NCI-H2196 (cell line): Measurements from ENCODE around the gene APPL2.

ENCODE experiments used
- DNase-seq: peaks from one replicate; lab custom pipeline; 2025; ENCODE audit not compliant: unreplicated experiment; lab: John Stamatoyannopoulos, UW

The APPL2 gene

GRCh38 chr12:105235732-105236476 is at the start of gene APPL2:
Gene APPL2 (minus strand): TSS chr12:105236174. CDS start chr12:105236012, 162 bp downstream.
- DNase-seq: peak; percentile 86

- no peak for DNase-seq
Observed at GRCh38 chr12:105285378-105285777, 49.4 kb upstream of the APPL2 start.

GRCh38 chr12:105281694-105282049 is 45.7 kb upstream of the APPL2 start:
- no peak for DNase-seq

GRCh38 chr12:105280966-105281693 is 45.2 kb upstream of the APPL2 start:
- DNase-seq: no peak

GRCh38 chr12:105279460-105280056 is 43.6 kb upstream of the APPL2 start:
- no peak for DNase-seq

GRCh38 chr12:105278043-105278697 is 42.2 kb upstream of the APPL2 start:
- DNase-seq: no peak

GRCh38 chr12:105275997-105276733 is 40.2 kb upstream of the APPL2 start:
- DNase-seq: no peak

- no peak for DNase-seq
Observed at GRCh38 chr12:105274571-105274970, 38.6 kb upstream of the APPL2 start.

GRCh38 chr12:105273601-105274000 is 37.6 kb upstream of the APPL2 start:
- no peak for DNase-seq

- no peak for DNase-seq
Observed at GRCh38 chr12:105272814-105273416, 36.9 kb upstream of the APPL2 start.

- DNase-seq: no peak
Observed at GRCh38 chr12:105272152-105272551, 36.2 kb upstream of the APPL2 start.

GRCh38 chr12:105271364-105271763 is 35.4 kb upstream of the APPL2 start:
- DNase-seq: no peak

GRCh38 chr12:105270671-105271255 is 34.8 kb upstream of the APPL2 start:
- no peak for DNase-seq

GRCh38 chr12:105267711-105268110 is 31.7 kb upstream of the APPL2 start:
- no peak for DNase-seq

- DNase-seq: no peak
Observed at GRCh38 chr12:105264771-105265170, 28.8 kb upstream of the APPL2 start.

- DNase-seq: no peak
Observed at GRCh38 chr12:105262461-105263184, 26.6 kb upstream of the APPL2 start.

- no peak for DNase-seq
Observed at GRCh38 chr12:105261010-105261409, 25.0 kb upstream of the APPL2 start.

GRCh38 chr12:105259226-105259625 is 23.3 kb upstream of the APPL2 start:
- no peak for DNase-seq

GRCh38 chr12:105257321-105257728 is 21.4 kb upstream of the APPL2 start:
- no peak for DNase-seq
